ENCODE data around the gene THSD4. TPM values are rescaled to one million over a fixed set of nuclear protein-coding genes. Genes with fewer than 3 reads are reported as not detected.

Gene THSD4
- total RNA-seq, 3 donors from 2014 or later, result 18.3 to 46.2 (median 27.1) TPM

- ATAC-seq (peak; percentile 15), DNase-seq (peak in 1 of 3 donors; percentile 34)
- intact Hi-C loops (cut with DNase I, micrococcal nuclease), result no loop called here
- no peak for TF ChIP-seq CTCF (IDR thresholded peaks at IDR 0.05)
- no peaks in the 10 kb centered on the region for H3K4me1 ChIP-seq (ENCODE audit: low read depth)
- H3K4me3 ChIP-seq, result no peak overlapping the region
- no peaks in the 10 kb centered on the region for H3K9me3 ChIP-seq
- H3K36me3 ChIP-seq (ENCODE audit: low read depth), result no peaks in the 10 kb centered on the region
Measured at GRCh38 chr15:71302861-71303410, 187.7 kb downstream of the THSD4 start.

GRCh38 chr15:71303977-71304376 is 188.7 kb downstream of the THSD4 start:
- no peak overlapping the region for H3K4me3 ChIP-seq
- H3K36me3 ChIP-seq (ENCODE audit: low read depth), result no peaks in the 10 kb centered on the region
- ATAC-seq, result no peak
- intact Hi-C loops (cut with DNase I, micrococcal nuclease), result no loop called here
- no peaks in the 10 kb centered on the region for H3K4me1 ChIP-seq (ENCODE audit: low read depth)
- DNase-seq, result no peak
- no peak for TF ChIP-seq CTCF (IDR thresholded peaks at IDR 0.05)
- H3K9me3 ChIP-seq, result no peaks in the 10 kb centered on the region

- no peak overlapping the region for H3K4me3 ChIP-seq
- no peaks in the 10 kb centered on the region for H3K9me3 ChIP-seq
- DNase-seq, result no peak
- TF ChIP-seq CTCF (IDR thresholded peaks at IDR 0.05), result no peak
- no peaks in the 10 kb centered on the region for H3K36me3 ChIP-seq (ENCODE audit: low read depth)
- no peak for ATAC-seq
- intact Hi-C loops (cut with DNase I, micrococcal nuclease), result no loop called here
- H3K4me1 ChIP-seq (ENCODE audit: low read depth), result no peaks in the 10 kb centered on the region
Measured at GRCh38 chr15:71304681-71305080, 189.4 kb downstream of the THSD4 start.

- intact Hi-C loops (cut with DNase I, micrococcal nuclease), result no loop called here
- H3K36me3 ChIP-seq (ENCODE audit: low read depth), result no peaks in the 10 kb centered on the region
- no peak for TF ChIP-seq CTCF (IDR thresholded peaks at IDR 0.05)
- no peaks in the 10 kb centered on the region for H3K9me3 ChIP-seq
- DNase-seq (no peak), ATAC-seq (no peak)
- no peak overlapping the region for H3K4me3 ChIP-seq
- no peaks in the 10 kb centered on the region for H3K4me1 ChIP-seq (ENCODE audit: low read depth)
Measured at GRCh38 chr15:71306538-71306937, 191.3 kb downstream of the THSD4 start.

- H3K9me3 ChIP-seq, result no peaks in the 10 kb centered on the region
- intact Hi-C loops (cut with DNase I, micrococcal nuclease), result no loop called here
- H3K36me3 ChIP-seq (ENCODE audit: low read depth), result no peaks in the 10 kb centered on the region
- TF ChIP-seq CTCF (IDR thresholded peaks at IDR 0.05), result no peak
- DNase-seq (no peak), ATAC-seq (no peak)
- no peak overlapping the region for H3K4me3 ChIP-seq
- no peaks in the 10 kb centered on the region for H3K4me1 ChIP-seq (ENCODE audit: low read depth)
Measured at GRCh38 chr15:71312194-71312708, 197.0 kb downstream of the THSD4 start.

Data from mucosa of descending colon (tissue), 3 donors.